PC-9 (cell line): ENCODE measurements around the gene ITIH3. TPM values are rescaled to one million over a fixed set of nuclear protein-coding genes. Genes with fewer than 3 reads are reported as not detected.

Experiments
- BruUV-seq: library from RNA; stranded (reverse); fragments of 400-500 nt; replicated peaks from 2 replicates; lab custom pipeline; 2021; lab: Mats Ljungman, UMichigan
- CTCF ChIA-PET: fragments of 300-600 bp; sonication (Branson Sonifier 250); formaldehyde crosslinking; loops from one replicate; lab custom pipeline; 2022; ENCODE audit warnings: antibody characterized with exemption; lab: Charles Lee
- POLR2A ChIA-PET: fragments of 300-600 bp; sonication (Branson Sonifier 250); formaldehyde crosslinking; loops from one replicate; lab custom pipeline; 2022; ENCODE audit warnings: antibody characterized with exemption; ENCODE audit not compliant: unreplicated experiment; lab: Charles Lee
- DNase-seq, 2 experiments: peaks; one replicate each; pipeline versions ENCODE4 v3.0.0 to v3.0.0-alpha.2; 2015 to 2022; ENCODE audit warnings: mixed read lengths in 1 of 2
- H2AFZ ChIP-seq: fragments of 200-600 bp; sonication (generic); 2 replicates; pipeline ENCODE4 v1.8.1; 2017; ENCODE audit warnings: antibody characterized with exemption
- H3F3A ChIP-seq: fragments of 200-600 bp; sonication (generic); 2 replicates; pipeline ENCODE4 v1.8.1; 2017; ENCODE audit warnings: antibody characterized with exemption, mild to moderate bottlenecking, low read depth; ENCODE audit not compliant: insufficient read depth
- H3K27ac ChIP-seq: fragments of 200-600 bp; sonication (generic); 2 replicates; pipeline ENCODE4 v1.6.1; 2016; ENCODE audit warnings: mixed run types
- H3K27me3 ChIP-seq: fragments of 200-600 bp; sonication (generic); 2 replicates; pipeline ENCODE4 v1.6.1; 2016; ENCODE audit warnings: low read depth, mixed run types; ENCODE audit not compliant: insufficient read depth
- H3K36me3 ChIP-seq: fragments of 200-600 bp; sonication (generic); 2 replicates; pipeline ENCODE4 v1.6.1; 2016; ENCODE audit warnings: low read depth, mixed run types
- H3K4me1 ChIP-seq: fragments of 200-600 bp; sonication (generic); replicated peaks from 2 replicates; pipeline ENCODE4 v1.6.1; 2016; ENCODE audit warnings: mixed run types; ENCODE audit not compliant: insufficient read depth
- H3K4me2 ChIP-seq: fragments of 200-600 bp; sonication (generic); 2 replicates; pipeline ENCODE4 v1.6.1; 2017; ENCODE audit warnings: mixed run types
- H3K4me3 ChIP-seq: fragments of 200-600 bp; sonication (generic); 2 replicates; pipeline ENCODE4 v1.6.1; 2016; ENCODE audit warnings: mixed run types
- H3K79me2 ChIP-seq: fragments of 200-600 bp; sonication (generic); 2 replicates; pipeline ENCODE4 v1.6.1; 2017; ENCODE audit warnings: low read depth, mixed run types
- H3K9me2 ChIP-seq: fragments of 200-600 bp; sonication (generic); 2 replicates; pipeline ENCODE4 v1.8.1; 2017; ENCODE audit warnings: mild to moderate bottlenecking; ENCODE audit not compliant: insufficient read depth
- H3K9me3 ChIP-seq: fragments of 200-600 bp; sonication (generic); 2 replicates; pipeline ENCODE4 v1.8.1; 2016; ENCODE audit warnings: low read depth; ENCODE audit not compliant: insufficient read depth
- H4K20me1 ChIP-seq: fragments of 200-600 bp; sonication (generic); 2 replicates; pipeline ENCODE4 v1.8.1; 2017; ENCODE audit not compliant: insufficient read depth
- CTCF ChIP-seq: fragments of 200-600 bp; sonication (generic); conservative IDR thresholded peaks from 2 replicates; pipeline ENCODE4 v1.6.1; 2017; ENCODE audit warnings: mixed run types, antibody characterized with exemption, mild to moderate bottlenecking, moderate library complexity
- EZH2 ChIP-seq: fragments of 200-600 bp; sonication (generic); IDR thresholded peaks from 2 replicates; pipeline ENCODE4 v1.8.0; 2017; ENCODE audit warnings: antibody characterized with exemption, low read depth
- intact Hi-C: fragments of 100-400 bp; cut with micrococcal nuclease; formaldehyde crosslinking; loops from one replicate; pipeline ENCODE4 v1.10.0; 2022; ENCODE audit not compliant: unreplicated experiment
- total RNA-seq: library from RNA; stranded (reverse); gene quantifications from 2 replicates; pipeline ENCODE4 v1.2.3, GENCODE V29; 2021

Gene ITIH3
- total RNA-seq, 1 experiment from 2014 or later, result not detected

GRCh38 chr3:52822363-52822762 is 27.8 kb downstream of the ITIH3 start:
- Histone ChIP-seq H3K36me3 (no peaks in the 10 kb centered on the region), H3K79me2 (no peaks in the 10 kb centered on the region), H3K27ac (no peak overlapping the region), H3K4me3 (no peak overlapping the region), H3K4me1 (no peaks in the 10 kb centered on the region), H3K9me3 (no peaks in the 10 kb centered on the region), H3F3A (no peaks in the 10 kb centered on the region), H3K9me2 (no peaks in the 10 kb centered on the region), H3K27me3 (no peaks in the 10 kb centered on the region), H3K4me2 (no peak overlapping the region), H4K20me1 (no peaks in the 10 kb centered on the region), H2AFZ (no peak overlapping the region)
- intact Hi-C loops, result no loop called here
- CTCF ChIA-PET, result no interaction called here
- BruUV-seq, result no TSS peak
- POLR2A ChIA-PET, result no interaction called here
- DNase-seq, result no peak
- TF ChIP-seq EZH2 (no peak), CTCF (no peak)

GRCh38 chr3:52824037-52824436 is 29.4 kb downstream of the ITIH3 start:
- H3F3A ChIP-seq, result no peaks in the 10 kb centered on the region
- H3K9me3 ChIP-seq, result no peaks in the 10 kb centered on the region
- H3K27me3 ChIP-seq, result no peaks in the 10 kb centered on the region
- no TSS peak for BruUV-seq
- no peak overlapping the region for H3K27ac ChIP-seq
- intact Hi-C loops, result no loop called here
- ChIA-PET CTCF (no interaction called here), POLR2A (no interaction called here)
- H2AFZ ChIP-seq, result no peak overlapping the region
- TF ChIP-seq CTCF (no peak), EZH2 (no peak)
- H3K79me2 ChIP-seq, result no peaks in the 10 kb centered on the region
- DNase-seq, result no peak
- no peaks in the 10 kb centered on the region for H3K4me1 ChIP-seq
- H3K36me3 ChIP-seq, result no peaks in the 10 kb centered on the region
- H3K4me2 ChIP-seq, result no peak overlapping the region
- H3K4me3 ChIP-seq, result no peak overlapping the region
- H3K9me2 ChIP-seq, result no peaks in the 10 kb centered on the region
- H4K20me1 ChIP-seq, result no peaks in the 10 kb centered on the region

- H3K9me3 ChIP-seq, result no peaks in the 10 kb centered on the region
- no peak overlapping the region for H3K27ac ChIP-seq
- no peaks in the 10 kb centered on the region for H3K27me3 ChIP-seq
- H3K79me2 ChIP-seq, result no peaks in the 10 kb centered on the region
- H4K20me1 ChIP-seq, result peaks cover 4% of the 10 kb centered on the region; the same call in 1 of the 2 replicates
- H3K4me1 ChIP-seq, result peaks cover 11% of the 10 kb centered on the region
- TF ChIP-seq CTCF, result no peak
- TF ChIP-seq EZH2, result no peak
- H3K36me3 ChIP-seq, result no peaks in the 10 kb centered on the region
- no TSS peak for BruUV-seq
- POLR2A ChIA-PET, result no interaction called here
- intact Hi-C loops, result no loop called here
- no peaks in the 10 kb centered on the region for H3K9me2 ChIP-seq
- no peak for DNase-seq
- H3F3A ChIP-seq, result peaks cover 3% of the 10 kb centered on the region; the same call in 1 of the 2 replicates
- CTCF ChIA-PET, result no interaction called here
- H3K4me2 ChIP-seq, result no peak overlapping the region
- H3K4me3 ChIP-seq, result no peak overlapping the region
- H2AFZ ChIP-seq, result no peak overlapping the region
These were observed 32.8 kb downstream of the ITIH3 start for GRCh38 chr3:52827441-52827840.
